Endothelial cell of umbilical vein (primary cell): ENCODE results near the gene GDE1. TPM values are rescaled to one million over a fixed set of nuclear protein-coding genes. Genes with fewer than 3 reads are reported as not detected.

Experiments
- BruUV-seq: library from RNA; stranded (reverse); fragments of 400-500 nt; replicated peaks from 2 replicates; lab custom pipeline; 2021; lab: Mats Ljungman, UMichigan
- CTCF ChIA-PET: fragments of 300-600, 350-600 bp; sonication (Branson Sonifier 250); formaldehyde crosslinking; loops from one replicate; lab custom pipeline; 2021; ENCODE audit warnings: antibody characterized with exemption, inconsistent platforms; lab: Charles Lee
- POLR2A ChIA-PET: fragments of 300-600, 350-600 bp; sonication (Branson Sonifier 250); formaldehyde crosslinking; loops from one replicate; lab custom pipeline; 2021; ENCODE audit warnings: antibody characterized with exemption, inconsistent platforms; lab: Charles Lee
- DNase-seq: peaks from one replicate; pipeline ENCODE4 v3.0.0-alpha.2; 2011; ENCODE audit warnings: low read depth, low spot score
- FAIRE-seq: peaks from 2 replicates; lab custom pipeline; 2011; peaks lifted over from hg19 to GRCh38; lab: Jason Lieb, UNC
- H2AFZ ChIP-seq: 2 replicates; pipeline ENCODE4 v1.6.0; 2012; ENCODE audit warnings: low read depth, low read length, control low read depth, inconsistent platforms
- H3K27ac ChIP-seq: 2 replicates; pipeline ENCODE4 v1.5.1; 2011; ENCODE audit warnings: low read depth, mild to moderate bottlenecking, control low read depth, low read length, moderate library complexity; ENCODE audit not compliant: insufficient read depth
- H3K27me3 ChIP-seq, 2 experiments: 2 replicates each; pipeline versions ENCODE4 v1.6.0 to v1.6.1; 2011; ENCODE audit warnings: low read length in 2 of 2, mixed read lengths in 1 of 2; ENCODE audit not compliant: control insufficient read depth in 2 of 2, insufficient read depth in 2 of 2
- H3K36me3 ChIP-seq, 2 experiments: 2 replicates in 1 of 2; 3 replicates in 1 of 2; pipeline ENCODE4 v1.5.1; 2011; ENCODE audit warnings: low read length in 2 of 2, mild to moderate bottlenecking in 1 of 2, moderate library complexity in 1 of 2; ENCODE audit not compliant: control insufficient read depth in 2 of 2, insufficient read depth in 2 of 2; ENCODE audit errors: extremely low read depth in 1 of 2
- H3K4me1 ChIP-seq: 3 replicates; pipeline ENCODE4 v1.5.1; 2011; ENCODE audit warnings: mild to moderate bottlenecking, low read length; ENCODE audit not compliant: control insufficient read depth, insufficient read depth; ENCODE audit errors: extremely low read depth
- H3K4me2 ChIP-seq: 2 replicates; pipeline ENCODE4 v1.6.1; 2011; ENCODE audit warnings: low read length, control low read depth, mixed read lengths; ENCODE audit not compliant: insufficient read depth
- H3K4me3 ChIP-seq, 3 experiments: fragments of 200-600 bp in 1 of 3; sonication (generic), shearing (Covaris generic) in 1 of 3; replicated peaks in 1 of 3; 2 replicates each; pipeline ENCODE4 v1.5.1; 2011 to 2016; ENCODE audit warnings: control low read depth in 3 of 3, low read length in 3 of 3, mild to moderate bottlenecking in 2 of 3, inconsistent platforms in 1 of 3, low read depth in 1 of 3, moderate library complexity in 1 of 3; ENCODE audit not compliant: insufficient read depth in 1 of 3
- H3K79me2 ChIP-seq: 2 replicates; pipeline ENCODE4 v1.6.0; 2012; ENCODE audit warnings: low read length, inconsistent platforms; ENCODE audit not compliant: control insufficient read depth, insufficient read depth
- H3K9ac ChIP-seq: replicated peaks from 2 replicates; pipeline ENCODE3; 2011; ENCODE audit warnings: low read length, control low read depth; ENCODE audit not compliant: insufficient read depth; ENCODE audit errors: extremely low read depth
- H3K9me1 ChIP-seq: replicated peaks from 3 replicates; pipeline ENCODE4 v1.6.0; 2011; ENCODE audit warnings: mild to moderate bottlenecking, low read length; ENCODE audit not compliant: control insufficient read depth, insufficient read depth; ENCODE audit errors: extremely low read depth
- H3K9me3 ChIP-seq: replicated peaks from 2 replicates; pipeline ENCODE4 v1.5.1; 2012; ENCODE audit warnings: low read length, inconsistent platforms; ENCODE audit not compliant: control insufficient read depth, insufficient read depth
- H4K20me1 ChIP-seq: replicated peaks from 2 replicates; pipeline ENCODE3; 2011; ENCODE audit warnings: mild to moderate bottlenecking, low read length; ENCODE audit not compliant: control insufficient read depth, insufficient read depth; ENCODE audit errors: extremely low read depth
- EZH2 ChIP-seq: IDR thresholded peaks from 2 replicates; pipeline ENCODE4 v1.6.1; 2012; ENCODE audit warnings: borderline replicate concordance, low read depth, mild to moderate bottlenecking, moderate library complexity, low read length, inconsistent platforms; ENCODE audit not compliant: severe bottlenecking
- GATA2 ChIP-seq: IDR thresholded peaks from 2 replicates; pipeline ENCODE4 v1.7.0; 2011; ENCODE audit warnings: low read depth, mild to moderate bottlenecking, moderate library complexity, mixed read lengths, low read length; ENCODE audit not compliant: insufficient read length, insufficient read depth
- JUN ChIP-seq: IDR thresholded peaks from 2 replicates; pipeline ENCODE4 v1.6.1; 2011; ENCODE audit warnings: borderline replicate concordance, low read depth; ENCODE audit not compliant: insufficient read length, insufficient read depth
- MYC ChIP-seq: IDR thresholded peaks from one replicate; pipeline ENCODE4 v1.6.1; 2011; ENCODE audit warnings: mild to moderate bottlenecking, low read depth, low read length
- POLR2A ChIP-seq: IDR thresholded peaks from 2 replicates; pipeline ENCODE4 v1.6.1; 2012; ENCODE audit warnings: low read depth, mild to moderate bottlenecking, control low read depth, low read length
- dilution Hi-C: fragments of 300-500 bp; cut with MboI; formaldehyde crosslinking; loops from one replicate; pipeline ENCODE4 v1.15.0; 2019; ENCODE audit warnings: low sequenced_read_pairs; ENCODE audit not compliant: extremely low pct_ligation_motif_present
- intact Hi-C: fragments of 100-400 bp; cut with micrococcal nuclease; formaldehyde crosslinking; loops from one replicate; pipeline ENCODE4 v1.10.0; 2022
- polyA plus RNA-seq, 4 experiments: library from polyadenylated mRNA; depleted of rRNA in 3 of 4; stranded (reverse) in 3 of 4; unstranded in 1 of 4; fragments of >200 nt; gene quantifications; 2 replicates each; pipeline versions ENCODE4 v1.2.1 to v1.2.3, GENCODE V29; 2011 to 2012; ENCODE audit warnings: missing spikeins in 1 of 4
- total RNA-seq: library from RNA; stranded (reverse); gene quantifications from 2 replicates; pipeline ENCODE4 v1.2.3, GENCODE V29; 2021
- TF ChIP-seq, protein P1 (sequence below), 2 donors: IDR thresholded peaks; 1 replicate in 1 of 2; 2 replicates in 1 of 2; pipeline ENCODE4 v1.5.1; 2011; ENCODE audit warnings: low read length in 2 of 2, mild to moderate bottlenecking in 2 of 2, moderate library complexity in 2 of 2, control low read depth in 1 of 2, inconsistent platforms in 1 of 2, low read depth in 1 of 2; ENCODE audit not compliant: insufficient read depth in 1 of 2; ENCODE audit errors: extremely low read depth in 1 of 2
- TF ChIP-seq, protein P2 (sequence below): IDR thresholded peaks from 2 replicates; pipeline ENCODE4 v1.6.1; 2011; ENCODE audit not compliant: insufficient read depth, insufficient read length

The GDE1 gene
- total and polyA plus RNA-seq, 2 donors (not counting 3 experiments of a cell fraction or from before 2014, with no cell fraction given) = 34.9 to 50.5 TPM

- ChIA-PET POLR2A (no interaction called here), CTCF (interaction anchor here (1.3 kb wide), 1 partner anchor 21 kb away, joined by 5 read pairs; no protein-coding TSS in a partner anchor)
- H3K9me1 ChIP-seq = no peaks in the 10 kb centered on the region
- no peak for FAIRE-seq
- H3K36me3 ChIP-seq = no peaks in the 10 kb centered on the region
- no peak overlapping the region for H3K4me3 ChIP-seq
- no TSS peak for BruUV-seq
- TF ChIP-seq POLR2A = no peak
- no peak for TF ChIP-seq JUN
- TF ChIP-seq MYC = no peak
- TF ChIP-seq EZH2 = no peak
- TF ChIP-seq, protein P1, sequence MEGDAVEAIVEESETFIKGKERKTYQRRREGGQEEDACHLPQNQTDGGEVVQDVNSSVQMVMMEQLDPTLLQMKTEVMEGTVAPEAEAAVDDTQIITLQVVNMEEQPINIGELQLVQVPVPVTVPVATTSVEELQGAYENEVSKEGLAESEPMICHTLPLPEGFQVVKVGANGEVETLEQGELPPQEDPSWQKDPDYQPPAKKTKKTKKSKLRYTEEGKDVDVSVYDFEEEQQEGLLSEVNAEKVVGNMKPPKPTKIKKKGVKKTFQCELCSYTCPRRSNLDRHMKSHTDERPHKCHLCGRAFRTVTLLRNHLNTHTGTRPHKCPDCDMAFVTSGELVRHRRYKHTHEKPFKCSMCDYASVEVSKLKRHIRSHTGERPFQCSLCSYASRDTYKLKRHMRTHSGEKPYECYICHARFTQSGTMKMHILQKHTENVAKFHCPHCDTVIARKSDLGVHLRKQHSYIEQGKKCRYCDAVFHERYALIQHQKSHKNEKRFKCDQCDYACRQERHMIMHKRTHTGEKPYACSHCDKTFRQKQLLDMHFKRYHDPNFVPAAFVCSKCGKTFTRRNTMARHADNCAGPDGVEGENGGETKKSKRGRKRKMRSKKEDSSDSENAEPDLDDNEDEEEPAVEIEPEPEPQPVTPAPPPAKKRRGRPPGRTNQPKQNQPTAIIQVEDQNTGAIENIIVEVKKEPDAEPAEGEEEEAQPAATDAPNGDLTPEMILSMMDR (IDR thresholded peaks at IDR 0.05; ENCODE audit: extremely low read depth in 1 of 2, insufficient read depth in 1 of 2, low read depth in 1 of 2, low read length in 2 of 2) = no peak
- no peak for TF ChIP-seq GATA2
- TF ChIP-seq, protein P2, sequence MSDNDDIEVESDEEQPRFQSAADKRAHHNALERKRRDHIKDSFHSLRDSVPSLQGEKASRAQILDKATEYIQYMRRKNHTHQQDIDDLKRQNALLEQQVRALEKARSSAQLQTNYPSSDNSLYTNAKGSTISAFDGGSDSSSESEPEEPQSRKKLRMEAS = no peak
- no peaks in the 10 kb centered on the region for H3K4me1 ChIP-seq
- H3K79me2 ChIP-seq = no peaks in the 10 kb centered on the region
- dilution Hi-C loops = no loop called here
- H2AFZ ChIP-seq = no peak overlapping the region
- H3K9me3 ChIP-seq = no peaks in the 10 kb centered on the region
- no peak for DNase-seq
- intact Hi-C loops = no loop called here
- H3K27ac ChIP-seq = no peak overlapping the region
- H3K4me2 ChIP-seq = no peak overlapping the region
- H4K20me1 ChIP-seq = no peaks in the 10 kb centered on the region
- no peak overlapping the region for H3K9ac ChIP-seq
- no peaks in the 10 kb centered on the region for H3K27me3 ChIP-seq
These were observed 40.6 kb downstream of the GDE1 start for GRCh38 chr16:19481296-19481695.
